Transverse colon (tissue), 4 donors: ENCODE results near the gene SLC17A7. TPM values are rescaled to one million over a fixed set of nuclear protein-coding genes. Genes with fewer than 3 reads are reported as not detected.
"Not testable (repeated sequence)": the region's sequence is repeated elsewhere in the genome, so short reads cannot be mapped to it uniquely, and the experiment has no call there.

ENCODE experiments used
- DNase-seq: peaks from one replicate; pipeline ENCODE4 v3.0.0-alpha.2; 2019
- H3K27ac ChIP-seq, 4 donors: fragments of 200-600 bp; sonication (generic); 2 replicates each; pipeline ENCODE4 v1.5.1; 2016 to 2018; ENCODE audit warnings: inconsistent platforms in 4 of 4
- H3K27me3 ChIP-seq: fragments of 200-600 bp; sonication (generic); 2 replicates; pipeline ENCODE4 v1.5.1; 2017; ENCODE audit warnings: inconsistent platforms
- H3K36me3 ChIP-seq, 4 donors: fragments of 200-600 bp; sonication (generic); 2 replicates each; pipeline ENCODE4 v1.5.1; 2017 to 2019; ENCODE audit warnings: inconsistent platforms in 4 of 4
- H3K4me1 ChIP-seq, 4 donors: fragments of 200-600 bp; sonication (generic); 2 replicates each; pipeline ENCODE4 v1.5.1; 2017 to 2020; ENCODE audit warnings: inconsistent platforms in 4 of 4
- H3K4me3 ChIP-seq, 4 donors: fragments of 200-600 bp; sonication (generic); 1 replicate in 1 of 4; 2 replicates in 3 of 4; pipeline versions ENCODE4 v1.5.1 to v1.6.1; 2017 to 2019; ENCODE audit warnings: inconsistent platforms in 4 of 4
- H3K9me3 ChIP-seq, 2 donors: fragments of 200-600 bp; sonication (generic); 2 replicates each; pipeline ENCODE4 v1.5.1; 2017 to 2019; ENCODE audit warnings: inconsistent platforms in 2 of 2
- EP300 ChIP-seq: sonication (generic); formaldehyde crosslinking; IDR thresholded peaks from one replicate; pipeline ENCODE4 v1.6.1; 2017; ENCODE audit warnings: antibody characterized with exemption, low read depth
- POLR2A ChIP-seq: fragments of 450-650 bp; IDR thresholded peaks from one replicate; pipeline ENCODE4 v1.6.1; 2016; ENCODE audit warnings: antibody characterized with exemption, mild to moderate bottlenecking, moderate library complexity
- POLR2AphosphoS5 ChIP-seq, 3 donors: sonication (generic); formaldehyde crosslinking; IDR thresholded peaks; one replicate each; pipeline ENCODE4 v1.6.1; 2016; ENCODE audit warnings: antibody characterized with exemption in 3 of 3
- WGBS, 2 donors: methylation state at CpG; one replicate each; pipeline ENCODE4 v1.1.5; 2018; ENCODE audit warnings: low coverage in 1 of 2; 5-methylcytosine and 5-hydroxymethylcytosine counted together
- in situ Hi-C, 4 donors: fragments of 200-750 bp; cut with MboI; loops; one replicate each; pipeline versions ENCODE4 v1.15.0 to v1.15.1; 2017; ENCODE audit warnings: low sequenced_read_pairs in 3 of 4, low pct_ligation_motif_present in 1 of 4, low pct_unique_long_range_greater_than_20kb in 1 of 4
- intact Hi-C: fragments of 100-400 bp; cut with DNase I; formaldehyde crosslinking; loops from one replicate; pipeline ENCODE4 v1.15.1; 2023; ENCODE audit warnings: low total_unique reads
- total RNA-seq, 4 donors: library from RNA; depleted of rRNA; stranded (reverse); fragments of >200 nt; gene quantifications; one replicate each; pipeline ENCODE4 v1.1.0, GENCODE V29; 2016
- TF ChIP-seq, protein P1 (sequence below), 5 experiments: fragments of 200-600 bp in 3 of 5; fragments of 450-650 bp in 2 of 5; sonication (generic) in 3 of 5; IDR thresholded peaks; 1 replicate in 2 of 5; 2 replicates in 3 of 5; pipeline ENCODE4 v1.5.1; 2016 to 2017; ENCODE audit warnings: antibody characterized with exemption in 5 of 5, inconsistent platforms in 3 of 5, mild to moderate bottlenecking in 2 of 5, moderate library complexity in 1 of 5

SLC17A7 gene
- total RNA-seq, 4 donors from 2014 or later: 0.55 to 1.1 TPM; not detected in 2

DNA sequence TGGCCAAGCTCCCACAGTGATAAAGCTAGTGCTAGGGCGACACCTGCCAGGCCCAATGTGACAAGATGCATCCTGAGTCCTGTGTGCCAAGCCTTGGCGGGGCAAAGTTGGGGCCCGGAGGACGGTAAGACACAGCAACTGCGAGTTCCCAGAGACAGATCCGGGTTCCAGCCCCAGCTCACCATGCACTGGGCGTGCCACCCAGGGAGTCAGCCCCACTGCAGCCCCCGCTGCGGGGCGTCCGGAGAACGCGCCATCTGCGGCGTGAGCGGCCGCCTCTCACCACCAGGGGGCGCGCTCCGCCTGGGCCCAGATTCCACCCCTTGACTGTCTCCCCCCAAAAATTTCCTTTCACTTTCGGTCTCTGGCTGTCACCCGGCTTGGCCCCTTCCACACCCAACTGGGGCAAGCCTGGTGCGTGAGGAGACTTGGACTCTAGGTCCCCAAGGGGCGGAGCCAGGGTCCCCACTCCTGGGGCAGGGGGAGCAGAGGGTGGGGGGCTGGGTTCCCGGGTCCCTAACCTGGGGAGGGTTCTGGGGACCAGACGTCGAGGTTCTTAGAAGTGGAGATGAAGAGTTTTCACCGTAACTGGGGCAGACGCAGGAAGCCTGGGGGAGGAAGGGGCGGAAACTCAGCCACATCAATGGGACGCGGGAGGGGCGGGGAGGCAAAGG lies 32.7 kb upstream of the SLC17A7 start, which contains the start of gene FLT3LG:
Gene FLT3LG, plus strand, starts transcription at position 348 of the 674 bp plus-strand sequence. CDS start 425 bp downstream, outside the sequence.
- peak; percentile 83 for DNase-seq
- intact Hi-C loops: loop anchor here (10.0 kb wide), 1 partner anchor 211 kb away; the partner anchor contains the start of gene ADM5
- H3K9me3 ChIP-seq: no peaks in the 10 kb centered on the region
- 1 to 20% methylated on average over 1 to 33 of the region's 33 CpGs for WGBS, 2 donors
- TF ChIP-seq POLR2AphosphoS5 (IDR thresholded peaks at IDR 0.05) (peak; percentile 33 to 57 (median 46)), POLR2A (peak; percentile 24), EP300 (peak; percentile 12)
- TF ChIP-seq, protein P1, sequence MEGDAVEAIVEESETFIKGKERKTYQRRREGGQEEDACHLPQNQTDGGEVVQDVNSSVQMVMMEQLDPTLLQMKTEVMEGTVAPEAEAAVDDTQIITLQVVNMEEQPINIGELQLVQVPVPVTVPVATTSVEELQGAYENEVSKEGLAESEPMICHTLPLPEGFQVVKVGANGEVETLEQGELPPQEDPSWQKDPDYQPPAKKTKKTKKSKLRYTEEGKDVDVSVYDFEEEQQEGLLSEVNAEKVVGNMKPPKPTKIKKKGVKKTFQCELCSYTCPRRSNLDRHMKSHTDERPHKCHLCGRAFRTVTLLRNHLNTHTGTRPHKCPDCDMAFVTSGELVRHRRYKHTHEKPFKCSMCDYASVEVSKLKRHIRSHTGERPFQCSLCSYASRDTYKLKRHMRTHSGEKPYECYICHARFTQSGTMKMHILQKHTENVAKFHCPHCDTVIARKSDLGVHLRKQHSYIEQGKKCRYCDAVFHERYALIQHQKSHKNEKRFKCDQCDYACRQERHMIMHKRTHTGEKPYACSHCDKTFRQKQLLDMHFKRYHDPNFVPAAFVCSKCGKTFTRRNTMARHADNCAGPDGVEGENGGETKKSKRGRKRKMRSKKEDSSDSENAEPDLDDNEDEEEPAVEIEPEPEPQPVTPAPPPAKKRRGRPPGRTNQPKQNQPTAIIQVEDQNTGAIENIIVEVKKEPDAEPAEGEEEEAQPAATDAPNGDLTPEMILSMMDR (IDR thresholded peaks at IDR 0.05): peak; percentile 98 to 100 (median 99)
- H3K4me1 ChIP-seq: peaks cover 8 to 35% (median 13%) of the 10 kb centered on the region in 4 donors
- H3K27me3 ChIP-seq: no peaks in the 10 kb centered on the region
- in situ Hi-C loops: no loop called here
- H3K36me3 ChIP-seq: no peaks in the 10 kb centered on the region
- peak within 1 kb of the TSS; percentile 68 to 81 (median 73) for H3K4me3 ChIP-seq
- peak within 1 kb of the TSS; percentile 83 to 89 (median 86) for H3K27ac ChIP-seq

DNA sequence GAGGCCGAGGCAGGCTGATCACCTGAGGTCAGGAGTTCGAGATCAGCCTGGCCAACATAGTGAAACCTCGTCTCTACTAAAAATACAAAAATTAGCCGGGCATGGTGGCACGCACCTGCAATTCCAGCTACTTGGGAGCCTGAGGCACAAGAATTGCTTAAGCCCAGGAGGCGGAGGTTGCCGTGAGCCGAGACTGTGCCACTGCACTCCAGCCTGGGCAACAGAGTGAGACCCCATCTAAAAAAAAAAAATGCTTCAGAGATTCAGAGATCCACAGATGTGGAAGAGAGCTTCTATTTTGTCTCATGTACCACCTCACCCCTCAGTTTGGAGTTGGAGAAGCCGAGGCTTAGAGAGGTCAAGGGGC lies 32.2 kb upstream of the SLC17A7 start:
- H3K36me3 ChIP-seq, DNase-seq, in situ Hi-C loops, H3K9me3 ChIP-seq, H3K27me3 ChIP-seq: not testable (repeated sequence)
- Histone ChIP-seq H3K4me3 (peak overlapping the region in 3 of 4 donors; percentile 68 to 81 (median 74)), H3K4me1 (peaks cover 8 to 35% (median 13%) of the 10 kb centered on the region in 4 donors), H3K27ac (peak overlapping the region; percentile 83 to 89 (median 86))
- 0 to 70% methylated on average over 1 to 9 of the region's 9 CpGs for WGBS, 2 donors
- intact Hi-C loops: loop anchor here (10.0 kb wide), 1 partner anchor 211 kb away; the partner anchor contains the start of gene ADM5

DNA sequence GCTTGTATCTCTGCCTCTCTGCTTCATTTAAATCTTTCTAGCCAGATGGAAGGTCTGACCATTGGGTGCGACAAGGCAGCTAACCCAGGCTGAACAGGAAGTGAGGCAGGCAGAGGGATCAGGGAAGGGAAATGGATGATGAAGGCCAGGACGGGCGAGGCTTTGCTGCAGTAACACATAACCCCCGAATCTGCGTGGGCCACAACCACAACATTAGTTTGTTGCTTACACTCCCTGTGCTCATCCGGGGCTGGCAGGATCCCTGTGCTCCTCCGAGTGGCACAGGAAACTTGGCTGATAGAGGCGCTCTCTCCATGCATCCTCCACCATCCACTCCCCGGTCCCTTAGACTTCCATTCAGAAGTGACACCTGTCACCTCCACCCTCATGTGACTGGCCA lies 31.6 kb upstream of the SLC17A7 start:
- intact Hi-C loops: loop anchor here (10.0 kb wide), 1 partner anchor 212 kb away; the partner anchor contains the start of gene ADM5
- 72 to 80% methylated on average over 4 to 9 of the region's 9 CpGs for WGBS, 2 donors
- no peak overlapping the region for H3K27ac ChIP-seq
- in situ Hi-C loops: no loop called here
- no peaks in the 10 kb centered on the region for H3K27me3 ChIP-seq
- no peaks in the 10 kb centered on the region for H3K9me3 ChIP-seq
- no peak overlapping the region for H3K4me3 ChIP-seq
- no peak for DNase-seq
- H3K36me3 ChIP-seq: no peaks in the 10 kb centered on the region
- H3K4me1 ChIP-seq: peaks cover 8 to 35% (median 14%) of the 10 kb centered on the region in 4 donors
- no peak for TF ChIP-seq POLR2AphosphoS5 (IDR thresholded peaks at IDR 0.05)
- TF ChIP-seq, protein P1 (IDR thresholded peaks at IDR 0.05): no peak
- no peak for TF ChIP-seq POLR2A
- TF ChIP-seq EP300: no peak

DNA sequence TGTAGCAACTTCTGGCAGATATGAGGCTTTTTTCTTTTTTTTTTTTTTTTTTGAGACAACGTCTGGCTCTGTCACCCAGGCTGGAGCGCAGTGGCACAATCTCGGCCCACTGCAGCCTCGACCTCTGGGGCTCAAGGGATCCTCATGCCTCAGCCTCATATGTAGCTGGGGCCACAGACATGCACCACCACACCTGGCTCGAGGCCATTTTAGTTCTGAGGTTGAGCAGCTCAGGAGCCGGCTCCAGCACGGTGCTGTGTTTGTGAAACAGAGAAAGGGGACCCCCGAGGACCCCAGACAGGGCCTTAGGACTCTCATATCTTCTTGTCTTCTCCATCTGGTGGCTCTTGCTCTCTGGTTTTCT lies 29.3 kb upstream of the SLC17A7 start:
- DNase-seq: no peak
- H3K27ac ChIP-seq: peak overlapping the region in 3 of 4 donors; percentile 32 to 69 (median 55)
- intact Hi-C loops: loop anchor here (10.0 kb wide), 1 partner anchor 214 kb away; the partner anchor contains the start of gene ADM5

More for the DNA sequence above, 29.3 kb upstream of the SLC17A7 start:
- no peaks in the 10 kb centered on the region for H3K27me3 ChIP-seq
- H3K36me3 ChIP-seq: peaks cover 0 to 4% (median 0%) of the 10 kb centered on the region in 4 donors
- H3K9me3 ChIP-seq: no peaks in the 10 kb centered on the region
- H3K4me1 ChIP-seq: peaks cover 8 to 35% (median 14%) of the 10 kb centered on the region in 4 donors
- H3K4me3 ChIP-seq: no peak overlapping the region
- in situ Hi-C loops: no loop called here
- 68 to 90% methylated on average over 2 to 8 of the region's 8 CpGs for WGBS, 2 donors
- TF ChIP-seq POLR2A (no peak), POLR2AphosphoS5 (IDR thresholded peaks at IDR 0.05) (no peak), EP300 (no peak)
- TF ChIP-seq, protein P1 (IDR thresholded peaks at IDR 0.05): peak in 1 of 5 experiments; percentile 2
